Subcutaneous adipose tissue (tissue), 4 donors: ENCODE measurements around the gene RDX. TPM values are rescaled to one million over a fixed set of nuclear protein-coding genes. Genes with fewer than 3 reads are reported as not detected.

Experiments
- total RNA-seq, 4 donors: library from RNA; depleted of rRNA; stranded (reverse); fragments of >200 nt; gene quantifications; one replicate each; pipeline ENCODE4 v1.1.0, GENCODE V29; 2016
- TF ChIP-seq, protein P1 (sequence below): fragments of 450-650 bp; IDR thresholded peaks from one replicate; pipeline ENCODE4 v1.5.1; 2016; ENCODE audit warnings: low read depth, mild to moderate bottlenecking, control low read depth, antibody characterized with exemption, moderate library complexity

RDX gene
- total RNA-seq, 4 donors from 2014 or later = 74.9 to 169 (median 106) TPM

DNA sequence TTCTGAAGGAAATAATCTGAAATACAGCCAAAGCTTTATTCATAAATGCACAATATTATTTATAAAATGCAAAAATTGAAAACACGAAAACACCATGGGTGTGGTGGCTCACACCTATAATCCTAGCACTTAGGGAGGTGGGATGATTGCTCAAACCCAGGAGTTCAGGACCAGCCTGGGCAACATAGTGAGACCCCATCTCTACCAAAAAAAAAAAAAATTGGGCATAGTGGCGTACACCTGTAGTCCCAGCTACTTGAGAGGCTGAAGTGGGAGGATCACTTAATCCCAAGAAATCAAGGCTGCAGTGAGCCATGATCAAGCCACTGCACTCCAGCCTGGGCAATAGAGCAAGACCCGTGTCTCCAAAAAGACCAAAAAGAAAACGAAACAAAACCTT is 5.2 kb upstream of the RDX start:
- TF ChIP-seq, protein P1, sequence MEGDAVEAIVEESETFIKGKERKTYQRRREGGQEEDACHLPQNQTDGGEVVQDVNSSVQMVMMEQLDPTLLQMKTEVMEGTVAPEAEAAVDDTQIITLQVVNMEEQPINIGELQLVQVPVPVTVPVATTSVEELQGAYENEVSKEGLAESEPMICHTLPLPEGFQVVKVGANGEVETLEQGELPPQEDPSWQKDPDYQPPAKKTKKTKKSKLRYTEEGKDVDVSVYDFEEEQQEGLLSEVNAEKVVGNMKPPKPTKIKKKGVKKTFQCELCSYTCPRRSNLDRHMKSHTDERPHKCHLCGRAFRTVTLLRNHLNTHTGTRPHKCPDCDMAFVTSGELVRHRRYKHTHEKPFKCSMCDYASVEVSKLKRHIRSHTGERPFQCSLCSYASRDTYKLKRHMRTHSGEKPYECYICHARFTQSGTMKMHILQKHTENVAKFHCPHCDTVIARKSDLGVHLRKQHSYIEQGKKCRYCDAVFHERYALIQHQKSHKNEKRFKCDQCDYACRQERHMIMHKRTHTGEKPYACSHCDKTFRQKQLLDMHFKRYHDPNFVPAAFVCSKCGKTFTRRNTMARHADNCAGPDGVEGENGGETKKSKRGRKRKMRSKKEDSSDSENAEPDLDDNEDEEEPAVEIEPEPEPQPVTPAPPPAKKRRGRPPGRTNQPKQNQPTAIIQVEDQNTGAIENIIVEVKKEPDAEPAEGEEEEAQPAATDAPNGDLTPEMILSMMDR = no peak

DNA sequence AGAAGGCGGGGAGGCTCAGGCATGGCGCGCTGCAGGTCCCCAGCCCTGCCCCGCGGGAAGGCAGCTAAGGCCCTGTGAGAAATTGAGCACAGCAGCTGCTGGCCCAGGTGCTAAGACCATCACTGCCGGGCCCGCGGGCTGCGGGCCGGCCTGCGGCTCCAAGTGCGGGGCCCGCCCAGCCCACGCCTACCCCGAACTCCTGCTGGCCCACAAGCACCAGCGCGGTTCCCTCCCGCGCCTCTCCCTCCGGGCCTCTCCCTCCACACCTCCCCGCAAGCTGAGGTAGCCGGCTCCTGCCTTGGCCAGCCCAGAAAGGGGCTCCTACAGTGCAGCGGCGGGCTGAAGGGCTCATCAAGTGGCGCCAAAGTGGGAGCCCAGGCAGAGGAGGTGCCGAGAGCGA is 4.6 kb upstream of the RDX start:
- TF ChIP-seq, protein P1 = no peak

DNA sequence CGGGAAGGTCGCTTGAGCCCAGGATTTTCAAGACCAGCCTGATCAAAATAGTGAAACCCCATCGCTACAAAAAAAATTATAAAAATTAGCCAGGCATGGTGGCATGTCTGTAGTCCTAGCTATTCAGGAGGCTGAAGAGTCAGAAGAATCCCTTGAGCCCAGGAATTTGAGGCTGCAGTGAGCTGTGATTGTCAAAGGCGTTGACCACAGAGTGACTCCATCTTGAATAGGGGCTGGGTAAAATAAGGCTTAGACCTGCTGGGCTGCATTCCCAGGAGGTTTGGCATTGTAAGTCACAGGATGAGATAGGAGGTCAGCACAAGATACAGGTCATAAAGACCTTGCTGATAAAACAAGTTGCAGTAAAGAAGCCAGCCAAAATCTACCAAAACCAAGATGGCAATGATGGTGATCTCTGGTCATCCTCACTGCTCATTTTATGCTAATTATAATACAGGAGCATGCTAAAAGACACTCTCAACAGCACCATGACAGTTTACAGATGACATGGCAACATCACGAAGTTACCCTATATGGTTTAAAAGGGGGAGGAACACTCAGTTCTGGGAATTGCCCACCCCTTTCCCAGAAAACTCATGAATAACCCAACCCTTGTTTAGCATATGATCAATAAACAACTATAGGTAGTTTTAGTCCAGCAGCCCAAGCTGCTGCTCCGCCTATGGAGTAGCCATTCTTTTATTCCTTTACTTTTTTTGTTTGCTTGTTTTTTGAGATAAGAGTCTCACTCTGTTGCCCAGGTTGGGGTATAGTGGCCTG is 2.8 kb upstream of the RDX start:
- TF ChIP-seq, protein P1 = no peak

DNA sequence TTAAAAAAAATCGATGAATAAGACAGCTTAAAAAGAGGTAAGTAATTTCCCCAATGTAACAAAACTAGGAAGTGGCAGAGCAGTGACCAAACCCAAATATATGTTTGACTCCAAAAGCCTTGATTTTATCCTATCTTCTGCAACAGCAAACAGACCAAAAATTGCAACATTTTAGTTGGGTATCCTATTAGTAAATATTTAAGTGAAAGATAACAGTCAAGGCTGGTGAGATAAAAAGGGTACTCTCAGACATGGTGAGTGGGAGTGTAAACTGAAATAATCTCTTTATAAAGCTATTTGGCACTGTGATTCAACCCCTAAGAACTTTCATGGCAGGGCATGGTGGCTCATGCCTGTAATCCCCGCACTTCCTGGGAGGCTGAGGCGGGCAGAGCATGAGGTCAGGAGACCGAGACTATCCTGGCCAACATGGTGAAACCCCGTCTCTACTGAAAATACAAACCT is 1.9 kb upstream of the RDX start:
- TF ChIP-seq, protein P1 = no peak

DNA sequence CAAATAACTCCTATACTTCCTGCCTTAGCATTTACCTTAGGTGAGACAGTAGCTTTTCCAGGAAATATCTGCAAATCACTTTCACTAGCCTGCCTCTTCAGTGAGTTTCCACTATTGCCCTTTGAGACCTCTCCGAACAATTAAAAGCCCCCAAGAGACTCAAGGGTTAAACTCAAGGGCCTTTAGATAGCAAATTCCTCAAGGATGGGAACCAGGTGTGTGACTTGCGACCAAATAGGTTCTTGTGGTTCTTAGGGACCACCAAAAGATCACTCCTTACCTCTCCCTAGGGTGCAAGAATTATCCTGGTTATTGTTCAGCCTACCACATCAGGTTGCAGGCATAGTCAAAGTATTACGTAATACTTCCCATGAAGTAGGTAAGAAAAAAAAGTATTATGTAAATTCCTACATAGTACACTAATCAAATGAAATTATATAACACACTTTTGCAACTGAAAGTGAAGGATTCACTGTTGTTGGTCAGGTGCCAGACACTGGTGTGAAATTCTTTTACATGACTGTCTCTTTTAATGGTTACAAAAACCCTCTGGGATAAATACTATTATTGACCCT is 1.4 kb upstream of the RDX start:
- TF ChIP-seq, protein P1 = no peak

DNA sequence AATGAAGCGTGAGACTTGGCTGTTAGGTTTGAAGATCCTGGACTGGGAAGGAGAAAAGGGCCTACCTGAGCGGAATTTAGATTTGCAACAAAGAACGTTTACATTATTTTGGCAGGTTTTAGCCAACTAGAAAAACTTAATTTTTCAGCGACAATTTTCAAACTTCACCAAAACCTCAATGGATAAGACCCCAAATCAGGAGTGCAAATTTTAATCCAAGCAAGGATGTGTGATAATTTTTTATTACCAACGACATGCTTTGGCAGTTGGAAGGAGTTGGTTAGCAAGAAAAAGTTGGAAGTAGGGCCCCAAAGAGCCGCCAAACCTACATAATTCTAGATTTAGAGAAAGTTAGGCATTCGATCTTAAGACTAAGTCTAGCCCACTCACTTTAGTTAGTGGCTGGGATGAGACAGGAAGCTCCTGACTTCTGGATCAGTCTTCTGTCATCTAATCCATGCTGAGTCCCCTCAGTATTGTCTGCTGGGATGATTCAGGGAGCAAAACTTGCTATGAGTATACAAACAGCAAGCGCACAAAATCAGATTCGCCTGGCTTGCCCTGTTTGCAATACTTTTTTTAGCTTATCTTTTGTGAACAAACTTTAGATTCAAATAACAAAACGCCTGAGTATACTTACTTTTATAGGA is 787 bp upstream of the RDX start:
- TF ChIP-seq, protein P1 = no peak
